NCI-H226 (cell line): ENCODE measurements around the gene RASAL3.

Experiments used
- DNase-seq: peaks from one replicate; pipeline ENCODE4 v3.0.0-alpha.2; 2015

Gene RASAL3

DNA sequence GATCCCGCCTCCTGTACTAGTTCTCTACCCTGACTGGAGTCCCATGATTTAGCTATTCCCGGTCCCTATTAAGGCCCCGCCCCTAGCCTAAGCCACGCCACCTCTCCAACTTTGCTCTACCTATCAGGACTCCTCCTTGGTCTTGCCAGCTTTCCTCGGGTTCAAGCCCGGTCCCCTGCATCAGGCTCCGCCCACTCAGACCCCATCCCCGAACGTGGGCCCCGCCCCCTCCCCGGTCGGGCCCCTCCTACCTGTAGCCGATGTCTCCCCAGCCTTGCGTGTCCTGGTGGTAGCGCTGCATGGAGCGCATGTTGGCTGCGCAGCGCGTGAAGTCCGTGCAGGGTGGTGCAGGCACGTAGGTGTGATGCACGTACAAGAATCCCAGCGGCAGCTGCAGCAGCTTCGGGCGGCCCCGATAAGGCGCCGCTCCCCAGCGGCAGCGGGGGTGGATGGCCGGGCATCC, 7.3 kb upstream of the RASAL3 start:
- no peak for DNase-seq

DNA sequence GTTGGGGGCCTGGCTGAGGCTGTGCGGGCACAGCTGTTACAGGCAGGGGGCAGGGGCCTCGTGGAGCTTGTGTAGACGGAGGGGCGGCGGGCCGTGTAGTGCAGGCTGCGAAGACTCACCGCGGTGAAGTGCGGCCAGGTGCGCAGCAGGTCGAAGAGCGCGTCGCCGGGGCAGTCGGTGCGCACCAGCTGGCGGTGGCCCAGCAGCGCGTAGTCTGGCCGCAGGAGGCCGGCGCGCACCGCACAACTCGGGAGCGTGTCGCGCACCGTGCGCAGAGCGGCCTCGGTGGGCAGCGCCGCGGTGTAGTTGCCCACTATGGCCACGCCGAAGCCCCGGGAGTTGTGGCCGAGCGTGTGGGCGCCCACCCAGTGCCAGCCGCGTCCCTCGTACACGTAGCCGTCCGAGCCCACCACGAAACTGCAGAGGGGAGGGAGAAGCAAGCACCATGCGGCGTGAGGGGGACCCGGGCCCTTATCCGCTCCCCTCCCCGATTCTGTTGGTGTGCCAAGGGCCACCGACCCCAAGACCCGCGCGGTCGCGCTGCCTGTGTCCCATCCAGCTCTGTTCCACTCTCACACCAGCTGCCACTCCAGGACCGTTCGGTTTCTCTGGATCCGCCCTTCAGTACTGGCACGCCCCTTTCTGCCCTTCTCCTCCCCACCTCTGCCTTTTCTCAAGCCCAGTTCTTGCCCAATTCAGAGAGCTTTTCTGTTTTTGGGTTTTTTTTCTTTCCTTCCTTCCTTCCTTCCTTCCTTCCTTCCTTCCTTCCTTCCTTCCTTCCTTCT, 5.4 kb upstream of the RASAL3 start:
- DNase-seq, result no peak

DNA sequence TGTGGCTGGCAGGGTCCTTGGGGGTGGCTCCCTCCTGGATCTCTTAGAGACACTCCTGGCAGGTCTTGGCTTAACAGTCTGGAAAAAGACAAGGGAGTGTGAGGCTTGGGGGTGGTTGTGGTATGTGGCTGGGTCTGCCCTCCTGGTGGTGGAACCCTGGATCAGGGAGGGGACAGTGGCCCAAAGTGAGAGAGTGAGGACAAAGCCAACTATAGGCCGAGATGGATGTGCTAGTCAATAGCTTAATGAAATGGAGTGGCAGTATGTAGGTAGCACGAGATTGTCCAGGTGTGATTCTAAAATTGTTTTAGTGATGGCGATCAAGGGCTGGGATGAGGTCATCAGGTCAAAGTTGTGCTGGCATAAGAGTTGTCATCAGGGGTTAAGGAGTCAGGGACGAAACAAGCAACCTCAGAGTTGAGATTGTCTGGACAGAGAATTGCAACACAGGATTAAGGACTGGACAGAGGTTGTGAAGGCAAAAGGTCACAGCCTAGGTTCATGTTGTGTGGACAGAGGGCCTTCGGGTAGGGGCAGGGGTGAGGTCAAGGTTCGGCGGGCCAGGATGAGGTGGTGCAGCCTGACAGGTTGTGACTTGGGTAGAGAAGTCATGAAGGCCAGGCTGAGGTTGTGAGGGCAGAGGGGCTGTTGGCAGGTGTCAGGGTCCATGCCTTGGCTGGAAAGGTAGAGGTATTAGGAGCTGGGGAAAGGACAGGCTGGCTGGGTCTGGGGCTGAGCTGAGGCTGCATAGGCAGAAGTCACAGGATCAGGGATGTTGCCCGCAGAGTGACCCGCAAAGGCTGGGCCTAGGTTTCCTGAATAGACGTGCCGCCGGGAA, 4.5 kb upstream of the RASAL3 start:
- DNase-seq, result no peak

DNA sequence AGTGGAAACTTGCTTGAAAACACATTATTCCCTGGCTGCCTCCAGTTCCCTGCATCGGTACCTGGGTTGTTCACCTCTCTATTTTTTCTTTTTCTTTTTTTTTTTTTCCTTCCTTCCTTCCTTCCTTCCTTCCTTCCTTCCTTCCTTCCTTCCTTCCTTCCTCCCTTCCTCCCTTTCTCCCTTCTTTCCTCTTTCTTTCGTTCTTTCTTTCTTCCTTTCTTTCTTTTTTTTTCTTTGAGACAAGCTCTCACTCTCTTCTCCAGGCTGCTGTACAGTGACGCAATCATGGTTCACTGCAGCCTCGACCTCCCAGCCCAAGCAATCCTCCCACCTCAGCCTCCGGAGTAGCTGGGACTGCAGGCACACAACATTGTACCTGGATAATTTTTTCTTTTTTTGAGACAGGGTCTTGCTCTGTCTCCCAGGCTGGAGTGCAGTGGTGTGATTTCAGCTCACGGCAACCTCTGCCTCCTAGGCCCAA, 3.4 kb upstream of the RASAL3 start:
- no peak for DNase-seq

GRCh38 chr19:15466851-15467733, 2.7 kb upstream of the RASAL3 start:
- DNase-seq, result peak; percentile 50

GRCh38 chr19:15463861-15464371, 428 bp downstream of the RASAL3 start:
- no peak for DNase-seq

DNA sequence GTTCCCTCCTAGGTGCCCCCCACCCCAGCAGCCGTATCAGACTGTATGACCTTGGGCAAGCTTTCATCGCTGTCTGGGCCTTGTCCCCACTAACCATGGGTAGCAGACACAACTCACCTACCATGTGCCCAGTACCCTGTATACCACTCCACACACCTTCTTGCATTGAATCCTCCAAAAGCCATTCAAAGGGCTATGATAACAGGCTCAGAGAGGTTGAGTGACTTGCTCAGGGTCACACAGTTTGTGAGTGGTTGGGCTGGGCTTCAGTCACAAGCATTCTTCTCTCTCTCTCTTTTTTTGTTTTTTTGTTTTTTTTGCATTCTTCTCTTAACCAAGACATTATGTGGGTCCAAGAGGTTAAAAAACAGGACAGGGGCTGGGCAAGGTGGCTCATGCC, 2.6 kb downstream of the RASAL3 start:
- DNase-seq, result no peak

DNA sequence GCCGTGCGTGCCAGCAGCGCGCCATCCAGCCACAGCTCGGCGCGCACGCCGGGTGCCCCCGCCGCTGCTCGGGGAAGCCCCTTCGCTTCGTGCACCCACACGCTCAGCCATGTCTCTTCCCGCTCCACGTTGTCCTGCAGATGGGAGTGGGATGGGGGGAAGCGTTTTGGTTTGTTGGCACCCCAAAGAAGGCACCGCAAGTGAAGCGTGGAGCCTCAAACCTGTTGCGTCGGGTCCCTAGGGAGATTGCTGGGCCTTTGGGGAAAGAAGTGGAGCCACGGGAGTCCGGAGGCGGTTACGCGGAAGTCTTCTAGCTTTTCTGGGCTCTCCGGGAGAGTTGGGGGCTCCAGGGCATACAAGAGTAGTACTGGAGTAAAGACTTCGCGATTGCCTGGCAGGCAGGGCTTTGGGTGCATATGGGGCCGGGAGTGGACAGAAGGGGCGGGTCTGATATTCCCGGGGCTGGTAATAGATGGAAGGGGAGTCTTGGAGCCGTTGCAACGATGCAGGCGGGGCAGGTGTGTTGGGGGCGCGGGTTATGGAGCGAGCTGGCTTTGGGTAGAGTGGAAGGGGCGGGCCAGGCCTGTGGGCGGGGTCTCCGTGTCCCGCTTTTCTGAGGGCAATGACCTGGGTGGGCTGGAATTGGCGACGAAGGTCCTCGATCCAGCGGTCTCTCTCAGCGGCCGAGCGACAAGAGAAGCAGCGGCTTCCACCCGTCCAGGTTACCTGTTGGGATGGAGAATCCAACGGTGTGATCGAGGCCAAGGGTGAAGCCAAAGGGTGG, 6.5 kb downstream of the RASAL3 start:
- DNase-seq, result no peak

- no peak for DNase-seq
Observed at GRCh38 chr19:15456871-15457700, 7.3 kb downstream of the RASAL3 start.

DNA sequence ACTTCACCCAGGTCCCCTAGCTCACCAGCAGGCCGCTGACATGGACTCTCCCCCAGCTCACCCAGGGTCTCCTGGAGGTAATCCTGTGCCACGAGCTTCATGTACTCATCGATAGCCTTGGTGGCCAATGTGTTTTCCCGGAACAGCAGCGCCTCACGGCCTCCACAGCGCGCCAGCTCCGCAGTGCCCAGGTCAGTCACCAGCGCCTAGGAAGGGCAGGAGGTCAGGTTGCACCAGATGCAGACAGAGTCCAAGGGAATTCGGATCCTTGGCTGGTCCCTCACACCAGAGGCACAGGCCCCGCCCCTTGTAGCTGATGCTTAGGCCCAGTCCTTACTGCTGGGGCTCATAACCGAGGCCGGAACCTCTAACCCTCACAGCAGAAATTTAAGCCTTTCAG, 7.9 kb downstream of the RASAL3 start:
- no peak for DNase-seq

- no peak for DNase-seq
Observed at GRCh38 chr19:15455996-15456395, 8.3 kb downstream of the RASAL3 start.

DNA sequence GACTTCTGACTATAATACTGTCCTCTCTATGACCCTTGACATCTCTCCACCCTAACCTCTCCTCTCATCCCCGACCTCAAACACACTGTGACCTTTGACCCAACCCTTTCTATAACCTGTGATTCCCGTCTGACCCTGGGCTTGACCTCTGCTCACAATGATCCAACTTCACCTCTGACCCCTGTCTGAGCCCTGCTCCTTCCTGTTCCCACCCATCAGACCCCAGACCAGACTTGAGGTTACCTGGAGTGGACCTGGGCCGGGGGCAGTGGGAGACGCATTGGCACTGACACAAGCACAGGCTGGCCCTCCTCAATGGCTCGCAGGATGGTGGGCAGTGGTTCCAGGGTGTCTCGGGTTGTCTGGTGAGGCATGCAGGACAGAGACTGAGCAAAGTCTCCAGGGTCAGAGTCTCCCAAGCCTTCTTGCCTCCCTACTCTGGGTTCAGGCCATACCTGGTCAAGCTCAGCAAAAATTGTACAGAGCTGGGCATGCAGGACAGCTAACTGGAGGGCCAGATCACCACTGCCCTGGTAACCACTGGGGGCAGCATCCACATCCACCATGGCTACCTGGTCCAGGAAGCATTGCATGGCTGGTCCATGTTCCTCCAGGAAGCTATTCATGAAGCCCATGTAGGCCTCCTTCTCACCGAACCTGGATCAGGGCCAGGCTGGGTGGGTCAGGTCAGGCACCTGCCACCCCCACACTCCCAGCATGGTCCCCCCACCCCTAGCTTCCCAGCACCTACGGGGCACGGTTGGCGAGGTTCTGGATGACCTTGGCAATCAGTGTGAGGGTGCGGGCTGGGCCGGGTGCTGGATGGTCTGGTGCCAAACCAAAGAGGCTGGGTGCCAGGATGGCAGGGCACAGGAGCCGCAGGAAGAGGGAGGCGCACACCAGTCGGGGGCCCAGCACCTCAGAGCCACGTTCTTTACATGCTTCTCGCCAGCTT, 10.2 kb downstream of the RASAL3 start:
- DNase-seq, result no peak

DNA sequence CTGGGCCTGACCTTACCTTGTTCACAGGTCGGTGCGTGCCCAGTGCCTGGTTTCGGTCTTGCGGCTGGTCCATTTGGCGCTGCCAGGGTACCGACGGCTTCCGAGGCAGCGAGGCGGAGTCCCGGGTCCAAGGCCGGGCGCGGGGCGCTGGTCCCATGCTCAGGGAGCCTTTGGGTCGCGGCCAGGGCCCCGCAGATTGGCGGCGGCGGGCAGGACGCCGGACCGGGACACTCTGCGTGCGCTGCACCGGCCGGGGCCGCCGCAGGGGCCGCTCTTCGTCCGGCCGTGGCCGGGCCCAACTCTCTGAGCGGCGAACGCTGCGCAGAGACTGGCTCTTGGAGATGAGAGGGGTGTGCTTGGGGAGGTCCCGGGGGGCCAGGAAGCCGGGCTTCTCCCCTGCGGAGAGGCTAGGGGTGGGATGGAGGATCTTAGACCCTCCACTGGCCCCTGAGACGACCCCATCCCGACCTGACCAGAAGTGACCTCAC, 11.2 kb downstream of the RASAL3 start:
- DNase-seq, result no peak

- peak; percentile 87 for DNase-seq
Observed at GRCh38 chr19:15452111-15453047, 12.0 kb downstream of the RASAL3 start.

GRCh38 chr19:15450528-15450890, 13.8 kb downstream of the RASAL3 start:
- DNase-seq, result no peak

DNA sequence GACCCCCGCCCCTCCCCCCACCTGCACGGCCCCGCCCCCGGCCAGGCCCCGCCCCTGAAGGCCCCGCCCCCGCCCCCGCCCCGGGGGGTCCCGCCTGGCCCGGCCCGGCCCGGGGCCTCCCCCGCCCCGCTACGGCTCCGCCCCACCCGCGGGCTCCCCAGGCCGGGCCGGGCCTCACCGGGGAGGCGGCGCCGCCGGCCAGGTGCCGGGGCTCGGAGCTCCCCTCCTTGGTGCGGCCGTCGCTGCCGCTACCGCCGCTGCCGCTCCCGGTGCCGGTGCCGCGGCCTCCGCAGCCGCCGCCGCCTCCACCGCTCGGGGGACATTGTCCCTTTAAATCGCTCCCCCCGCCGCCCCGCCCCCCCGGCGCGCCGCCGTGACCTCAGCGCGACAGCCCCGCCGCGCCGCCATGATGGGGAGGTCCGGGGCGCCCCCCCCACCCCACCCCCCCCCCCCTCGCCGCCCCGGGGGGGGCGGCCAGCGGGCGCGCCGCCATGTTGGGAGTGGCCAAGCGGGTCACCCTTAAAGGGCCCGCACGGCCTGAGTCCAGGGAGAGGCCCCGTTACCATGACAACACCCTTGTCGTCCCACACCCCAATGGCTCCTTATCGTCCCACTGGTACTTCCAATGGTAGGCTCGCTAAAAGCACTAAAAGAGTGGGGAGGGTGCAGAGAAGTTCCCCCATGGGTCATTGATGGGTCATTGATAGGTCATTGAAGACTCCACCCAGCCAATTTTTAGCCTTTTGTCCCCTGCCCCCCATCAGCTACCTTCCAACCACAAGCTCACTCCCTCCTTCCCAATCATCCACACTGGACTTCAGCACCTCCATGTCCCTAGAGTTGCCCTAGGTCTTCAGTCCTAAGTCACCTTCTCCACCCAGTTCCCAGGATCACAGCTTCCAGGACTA, 14.5 kb downstream of the RASAL3 start, which contains the start of gene WIZ:
WIZ (minus strand) TSS at position 337 of the 908 bp plus-strand sequence. CDS start 1,649 bp downstream, outside the sequence.
- peak; percentile 39 for DNase-seq
